Activated T-cell treated with anti-CD3 and anti-CD28 coated beads, Interleukin-2, amount 50 U/mL, for 72 hours (primary cell): ENCODE data around the gene STAC3. TPM values are rescaled to one million over a fixed set of nuclear protein-coding genes. Genes with fewer than 3 reads are reported as not detected.
A peak's percentile ranks its signal among the peaks of the same experiment; 100 is the strongest.

ENCODE experiments used
- ATAC-seq, 2 donors: fragments of 150-1000 bp; cut with Tn5 transposase; replicated peaks in 1 of 2; 2 replicates each; pipeline ENCODE4 v1.10.0; 2021; ENCODE audit warnings: moderate library complexity in 2 of 2, mild to moderate bottlenecking in 1 of 2
- DNase-seq, 2 donors: peaks; one replicate each; pipeline ENCODE4 v3.0.0; 2021 to 2022; ENCODE audit warnings: mixed read lengths in 1 of 2
- H3K27ac Mint-ChIP-seq: one replicate; pipeline ENCODE4 v1.8.0; 2022; ENCODE audit warnings: mild to moderate bottlenecking, moderate library complexity, mixed read lengths
- H3K27me3 Mint-ChIP-seq: one replicate; pipeline ENCODE4 v1.8.0; 2022; ENCODE audit warnings: low read depth, mixed read lengths
- H3K36me3 Mint-ChIP-seq, 2 donors: one replicate each; pipeline ENCODE4 v1.8.0; 2022; ENCODE audit warnings: mixed read lengths in 2 of 2, mild to moderate bottlenecking in 1 of 2; ENCODE audit not compliant: insufficient read depth in 2 of 2
- H3K4me1 Mint-ChIP-seq: one replicate; pipeline ENCODE4 v1.8.0; 2022; ENCODE audit warnings: low read depth, mixed read lengths
- H3K4me3 Mint-ChIP-seq, 2 donors: one replicate each; pipeline ENCODE4 v1.8.0; 2022; ENCODE audit warnings: mild to moderate bottlenecking in 2 of 2, mixed read lengths in 2 of 2, moderate library complexity in 2 of 2
- H3K9me3 Mint-ChIP-seq, 2 donors: one replicate each; pipeline ENCODE4 v1.8.0; 2022; ENCODE audit warnings: mixed read lengths in 2 of 2
- total RNA-seq, 2 donors: library from RNA; stranded (reverse); gene quantifications; one replicate each; pipeline ENCODE4 v1.2.3, GENCODE V29; 2022

Gene STAC3
- total RNA-seq, 2 donors from 2014 or later: 3.5 to 4.2 TPM

- Mint-ChIP-seq H3K27me3 (no peaks in the 10 kb centered on the region), H3K27ac (no peak overlapping the region), H3K4me1 (no peaks in the 10 kb centered on the region), H3K9me3 (no peaks in the 10 kb centered on the region), H3K36me3 (no peaks in the 10 kb centered on the region), H3K4me3 (no peak overlapping the region)
- DNase-seq (no peak), ATAC-seq (no peak)
These were observed 47.2 kb downstream of the STAC3 start for GRCh38 chr12:57203791-57204190.

- Mint-ChIP-seq H3K4me3 (no peak overlapping the region), H3K4me1 (no peaks in the 10 kb centered on the region), H3K27ac (no peak overlapping the region), H3K9me3 (no peaks in the 10 kb centered on the region), H3K27me3 (no peaks in the 10 kb centered on the region), H3K36me3 (no peaks in the 10 kb centered on the region)
- no peak for ATAC-seq
- DNase-seq: no peak
These were observed 47.8 kb downstream of the STAC3 start for GRCh38 chr12:57203201-57203600.

GRCh38 chr12:57202321-57202720, 48.7 kb downstream of the STAC3 start:
- Mint-ChIP-seq H3K4me3 (no peak overlapping the region), H3K36me3 (no peaks in the 10 kb centered on the region), H3K27ac (no peak overlapping the region), H3K4me1 (no peaks in the 10 kb centered on the region), H3K9me3 (no peaks in the 10 kb centered on the region), H3K27me3 (no peaks in the 10 kb centered on the region)
- no peak for ATAC-seq
- no peak for DNase-seq

- no peak overlapping the region for H3K27ac Mint-ChIP-seq
- H3K4me3 Mint-ChIP-seq: no peak overlapping the region
- no peak for DNase-seq
These were observed 49.4 kb downstream of the STAC3 start for GRCh38 chr12:57201631-57202030.

GRCh38 chr12:57201219-57201618, 49.8 kb downstream of the STAC3 start:
- no peak for DNase-seq
- Mint-ChIP-seq H3K36me3 (no peaks in the 10 kb centered on the region), H3K4me3 (no peak overlapping the region), H3K27me3 (no peaks in the 10 kb centered on the region), H3K4me1 (no peaks in the 10 kb centered on the region), H3K27ac (no peak overlapping the region), H3K9me3 (no peaks in the 10 kb centered on the region)
- no peak for ATAC-seq

More at GRCh38 chr12:57201631-57202030, 49.4 kb downstream of the STAC3 start:
- Mint-ChIP-seq H3K36me3 (no peaks in the 10 kb centered on the region), H3K27me3 (no peaks in the 10 kb centered on the region), H3K4me1 (no peaks in the 10 kb centered on the region), H3K9me3 (no peaks in the 10 kb centered on the region)
- no peak for ATAC-seq

- DNase-seq: no peak
- H3K4me1 Mint-ChIP-seq: no peaks in the 10 kb centered on the region
- no peaks in the 10 kb centered on the region for H3K27me3 Mint-ChIP-seq
- H3K4me3 Mint-ChIP-seq: no peak overlapping the region
- H3K36me3 Mint-ChIP-seq: no peaks in the 10 kb centered on the region
- ATAC-seq: no peak
- no peaks in the 10 kb centered on the region for H3K9me3 Mint-ChIP-seq
- H3K27ac Mint-ChIP-seq: no peak overlapping the region
These were observed 50.5 kb downstream of the STAC3 start for GRCh38 chr12:57200497-57200896.

- Mint-ChIP-seq H3K27ac (no peak overlapping the region), H3K27me3 (no peaks in the 10 kb centered on the region), H3K36me3 (no peaks in the 10 kb centered on the region), H3K9me3 (no peaks in the 10 kb centered on the region), H3K4me3 (no peak overlapping the region), H3K4me1 (no peaks in the 10 kb centered on the region)
- DNase-seq (no peak), ATAC-seq (no peak)
These were observed 51.8 kb downstream of the STAC3 start for GRCh38 chr12:57199191-57199590.

GRCh38 chr12:57198329-57198728, 52.7 kb downstream of the STAC3 start:
- no peaks in the 10 kb centered on the region for H3K4me1 Mint-ChIP-seq

GRCh38 chr12:57196956-57197355, 54.0 kb downstream of the STAC3 start:
- no peak for ATAC-seq
- Mint-ChIP-seq H3K4me1 (no peaks in the 10 kb centered on the region), H3K27me3 (no peaks in the 10 kb centered on the region), H3K36me3 (no peaks in the 10 kb centered on the region), H3K4me3 (no peak overlapping the region), H3K27ac (no peak overlapping the region), H3K9me3 (no peaks in the 10 kb centered on the region)
- no peak for DNase-seq

More at GRCh38 chr12:57198329-57198728, 52.7 kb downstream of the STAC3 start:
- Mint-ChIP-seq H3K4me3 (no peak overlapping the region), H3K36me3 (no peaks in the 10 kb centered on the region), H3K27me3 (no peaks in the 10 kb centered on the region), H3K9me3 (no peaks in the 10 kb centered on the region), H3K27ac (no peak overlapping the region)
- DNase-seq (no peak), ATAC-seq (no peak)

- no peak for DNase-seq
- H3K36me3 Mint-ChIP-seq: peaks cover 0 to 2% of the 10 kb centered on the region in 2 donors
- no peak for ATAC-seq
- H3K4me1 Mint-ChIP-seq: no peaks in the 10 kb centered on the region
- H3K4me3 Mint-ChIP-seq: no peak overlapping the region
- H3K27me3 Mint-ChIP-seq: no peaks in the 10 kb centered on the region
- H3K9me3 Mint-ChIP-seq: no peaks in the 10 kb centered on the region
- no peak overlapping the region for H3K27ac Mint-ChIP-seq
These were observed 54.5 kb downstream of the STAC3 start for GRCh38 chr12:57196439-57196838.

GRCh38 chr12:57195611-57196371, 55.2 kb downstream of the STAC3 start:
- no peaks in the 10 kb centered on the region for H3K4me1 Mint-ChIP-seq
- no peaks in the 10 kb centered on the region for H3K27me3 Mint-ChIP-seq
- H3K36me3 Mint-ChIP-seq: peaks cover 0 to 2% of the 10 kb centered on the region in 2 donors
- no peak for DNase-seq
- H3K4me3 Mint-ChIP-seq: no peak overlapping the region
- H3K27ac Mint-ChIP-seq: no peak overlapping the region
- no peaks in the 10 kb centered on the region for H3K9me3 Mint-ChIP-seq
- ATAC-seq: peak in 1 of 2 donors; percentile 24

GRCh38 chr12:57195186-57195585, 55.8 kb downstream of the STAC3 start:
- no peak overlapping the region for H3K4me3 Mint-ChIP-seq
- no peaks in the 10 kb centered on the region for H3K9me3 Mint-ChIP-seq
- no peak overlapping the region for H3K27ac Mint-ChIP-seq
- H3K27me3 Mint-ChIP-seq: no peaks in the 10 kb centered on the region
- DNase-seq (no peak), ATAC-seq (no peak)
- no peaks in the 10 kb centered on the region for H3K4me1 Mint-ChIP-seq
- peaks cover 0 to 2% of the 10 kb centered on the region in 2 donors for H3K36me3 Mint-ChIP-seq

GRCh38 chr12:57194253-57194652, 56.7 kb downstream of the STAC3 start:
- no peak overlapping the region for H3K4me3 Mint-ChIP-seq
- ATAC-seq: no peak
- H3K9me3 Mint-ChIP-seq: no peaks in the 10 kb centered on the region
- no peak overlapping the region for H3K27ac Mint-ChIP-seq
- no peaks in the 10 kb centered on the region for H3K27me3 Mint-ChIP-seq
- DNase-seq: no peak
- peaks cover 0 to 2% of the 10 kb centered on the region in 2 donors for H3K36me3 Mint-ChIP-seq
- no peaks in the 10 kb centered on the region for H3K4me1 Mint-ChIP-seq

GRCh38 chr12:57193706-57194245, 57.2 kb downstream of the STAC3 start:
- DNase-seq (no peak), ATAC-seq (no peak)
- H3K27ac Mint-ChIP-seq: no peak overlapping the region
- H3K4me3 Mint-ChIP-seq: no peak overlapping the region
- no peaks in the 10 kb centered on the region for H3K4me1 Mint-ChIP-seq
- no peaks in the 10 kb centered on the region for H3K27me3 Mint-ChIP-seq
- no peaks in the 10 kb centered on the region for H3K9me3 Mint-ChIP-seq
- H3K36me3 Mint-ChIP-seq: peaks cover 0 to 2% of the 10 kb centered on the region in 2 donors
